K562 (cell line): Measurements from ENCODE around the gene XRN1. TPM values are rescaled to one million over a fixed set of nuclear protein-coding genes. Genes with fewer than 3 reads are reported as not detected.

Source experiments
- ATAC-seq: fragments of 200-7000 bp; cut with Tn5 transposase; 3 replicates; pipeline ENCODE4 v1.9.1; 2020; ENCODE audit warnings: moderate library complexity
- BruUV-seq: library from RNA; stranded (reverse); fragments of 400-500 nt; replicated peaks from 2 replicates; lab custom pipeline; 2021; lab: Mats Ljungman, UMichigan
- CTCF ChIA-PET: fragments of 300-600 bp; formaldehyde crosslinking; extraction: SDS; loops from one replicate; lab custom pipeline; 2021; ENCODE audit warnings: low intra/inter-chr PET ratio; lab: Yijun Ruan, JAX
- POLR2A ChIA-PET: fragments of 300-600, 350-650 bp; sonication (Branson Sonifier 250); formaldehyde crosslinking; extraction: SDS; loops from one replicate; lab custom pipeline; 2021; ENCODE audit warnings: antibody characterized with exemption, inconsistent platforms; lab: Yijun Ruan, JAX
- DNase-seq, 4 experiments: peaks; one replicate each; pipeline versions ENCODE4 v3.0.0 to v3.0.0-alpha.2; 2011 to 2018; ENCODE audit warnings: low spot score in 3 of 4, mixed read lengths in 3 of 4; ENCODE audit errors: extremely low read depth in 1 of 4
- FAIRE-seq: peaks from 2 replicates; lab custom pipeline; 2011; peaks lifted over from hg19 to GRCh38; lab: Jason Lieb, UNC
- H2AFZ ChIP-seq: 2 replicates; pipeline ENCODE4 v1.6.0; 2011; ENCODE audit warnings: low read depth, low read length, control low read depth, inconsistent platforms
- H3K27ac ChIP-seq: fragments of 200-600 bp; 3 replicates; pipeline ENCODE4 v1.8.0; 2011; ENCODE audit warnings: low read depth, mild to moderate bottlenecking, control low read depth, inconsistent platforms, low read length, moderate library complexity, mixed read lengths; ENCODE audit errors: extremely low read depth
- H3K27me3 ChIP-seq, 2 experiments: fragments of 300-600 bp in 1 of 2; 2 replicates in 1 of 2; 3 replicates in 1 of 2; pipeline versions ENCODE4 v1.6.0 to v1.8.0; 2011; ENCODE audit warnings: inconsistent platforms in 2 of 2, low read length in 2 of 2, mild to moderate bottlenecking in 1 of 2, mixed read lengths in 1 of 2, moderate library complexity in 1 of 2; ENCODE audit not compliant: control insufficient read depth in 2 of 2, insufficient read depth in 2 of 2
- H3K36me3 ChIP-seq: fragments of 300-600 bp; 3 replicates; pipeline ENCODE4 v1.8.0; 2011; ENCODE audit warnings: mild to moderate bottlenecking, low read length, inconsistent platforms; ENCODE audit not compliant: control insufficient read depth, insufficient read depth
- H3K4me1 ChIP-seq, 2 experiments: fragments of 200-600 bp in 1 of 2; replicated peaks in 1 of 2; 2 replicates in 1 of 2; 3 replicates in 1 of 2; pipeline versions ENCODE4 v1.5.1 to v1.8.0; 2011; ENCODE audit warnings: inconsistent platforms in 2 of 2, low read length in 2 of 2, mild to moderate bottlenecking in 1 of 2, mixed read lengths in 1 of 2, moderate library complexity in 1 of 2; ENCODE audit not compliant: control insufficient read depth in 2 of 2, insufficient read depth in 2 of 2
- H3K4me2 ChIP-seq: 2 replicates; pipeline ENCODE4 v1.6.1; 2011; ENCODE audit warnings: low read length, control low read depth, inconsistent platforms, mixed read lengths; ENCODE audit not compliant: insufficient read depth
- H3K4me3 ChIP-seq: fragments of 200-600 bp; sonication (generic), shearing (Covaris generic); 2 replicates; pipeline ENCODE4 v1.5.1; 2016; ENCODE audit warnings: control low read depth, inconsistent platforms
- H3K79me2 ChIP-seq: fragments of 200-600 bp; 3 replicates; pipeline ENCODE4 v1.8.0; 2011; ENCODE audit warnings: low read length, inconsistent platforms; ENCODE audit not compliant: control insufficient read depth, insufficient read depth
- H3K9ac ChIP-seq, 2 experiments: 2 replicates each; pipeline versions ENCODE4 v1.6.0 to v1.6.1; 2011; ENCODE audit warnings: low read depth in 2 of 2, low read length in 2 of 2, control low read depth in 1 of 2, inconsistent platforms in 1 of 2, mild to moderate bottlenecking in 1 of 2, mixed read lengths in 1 of 2; ENCODE audit not compliant: insufficient read depth in 1 of 2
- H3K9me1 ChIP-seq: one replicate; pipeline ENCODE4 v1.6.0; 2011; ENCODE audit warnings: inconsistent platforms, mild to moderate bottlenecking, low read length, moderate library complexity; ENCODE audit not compliant: control insufficient read depth, insufficient read depth
- H3K9me3 ChIP-seq: replicated peaks from 2 replicates; pipeline ENCODE4 v1.5.1; 2011; ENCODE audit warnings: low read depth, low read length, inconsistent platforms; ENCODE audit not compliant: control insufficient read depth, insufficient read depth
- H4K20me1 ChIP-seq: replicated peaks from 2 replicates; pipeline ENCODE4 v1.6.1; 2011; ENCODE audit warnings: low read length, inconsistent platforms, mixed read lengths; ENCODE audit not compliant: control insufficient read depth, insufficient read depth
- BRF1 ChIP-seq: IDR thresholded peaks from 3 replicates; pipeline ENCODE4 v1.6.1; 2011; ENCODE audit warnings: borderline replicate concordance, mild to moderate bottlenecking; ENCODE audit not compliant: insufficient read length; ENCODE audit errors: extremely low read depth
- GATAD2A ChIP-seq: fragments of 450-650 bp; IDR thresholded peaks from 2 replicates; pipeline ENCODE4 v1.6.1; 2017
- HOXB6 ChIP-seq: fragments of 250-450 bp; sonication (Bioruptor Pico); IDR thresholded peaks from 2 replicates; pipeline ENCODE4 v1.5.1; 2022; ENCODE audit warnings: mild to moderate bottlenecking, borderline replicate concordance
- LEF1 ChIP-seq: fragments of 450-650 bp; IDR thresholded peaks from 2 replicates; pipeline ENCODE4 v1.6.1; 2016; ENCODE audit warnings: mild to moderate bottlenecking
- NFYB ChIP-seq: IDR thresholded peaks from 2 replicates; pipeline ENCODE4 v1.6.1; 2011; ENCODE audit warnings: mild to moderate bottlenecking, moderate library complexity; ENCODE audit not compliant: insufficient read length; ENCODE audit errors: extremely low read depth
- PCBP1 ChIP-seq: fragments of 200-400 bp; formaldehyde crosslinking; IDR thresholded peaks from 2 replicates; pipeline ENCODE4 v1.6.1; 2018; ENCODE audit warnings: mild to moderate bottlenecking, low read depth, low read length; ENCODE audit not compliant: poor library complexity, severe bottlenecking
- PTRF ChIP-seq: fragments of 450-650 bp; IDR thresholded peaks from 2 replicates; pipeline ENCODE4 v1.6.1; 2016; ENCODE audit warnings: mild to moderate bottlenecking, missing genetic modification characterization, missing compliant biosample characterization
- RREB1 ChIP-seq: fragments of 250-450 bp; sonication (Bioruptor Pico); IDR thresholded peaks from 2 replicates; pipeline ENCODE4 v1.4.0; 2020
- RUNX1 ChIP-seq: sonication (generic); IDR thresholded peaks from 2 replicates; pipeline ENCODE4 v1.6.1; 2016; ENCODE audit warnings: antibody characterized with exemption, low read depth
- TBP ChIP-seq: optimal IDR thresholded peaks from 2 replicates; pipeline ENCODE3; 2011; ENCODE audit warnings: low read depth, low read length, improper control_type of control experiment
- ZNF324 ChIP-seq: fragments of 250-450 bp; sonication (Bioruptor Pico); IDR thresholded peaks from 2 replicates; pipeline ENCODE4 v1.4.0; 2020; ENCODE audit warnings: mild to moderate bottlenecking
- ZNF551 ChIP-seq: fragments of 250-450 bp; sonication (Bioruptor Pico); IDR thresholded peaks from 2 replicates; pipeline ENCODE4 v1.5.0; 2021; ENCODE audit warnings: mild to moderate bottlenecking, moderate library complexity
- ZNF609 ChIP-seq: sonication (generic); formaldehyde crosslinking; IDR thresholded peaks from 2 replicates; pipeline ENCODE4 v1.8.1; 2023; ENCODE audit warnings: missing genetic modification reagents, mild to moderate bottlenecking, borderline replicate concordance
- WGBS: fragments of 100-300 bp; shearing (Covaris generic); methylation state at CpG from one replicate; pipeline ENCODE4 v1.1.6; 2016; ENCODE audit warnings: low coverage, mixed read lengths; ENCODE audit not compliant: insufficient coverage; ENCODE audit errors: missing lambda C conversion rate; 5-methylcytosine and 5-hydroxymethylcytosine counted together
- in situ Hi-C: fragments of 300-500 bp; cut with MboI; formaldehyde crosslinking; loops from 4 replicates; pipeline ENCODE4 v1.15.0; 2018; ENCODE audit warnings: inconsistent platforms, mixed read lengths
- intact Hi-C: fragments of 100-400 bp; cut with micrococcal nuclease; formaldehyde crosslinking; loops from 2 replicates; pipeline ENCODE4 v1.14.2; 2022
- polyA plus RNA-seq, 8 experiments: library from polyadenylated mRNA; depleted of rRNA in 4 of 8; stranded (reverse) in 5 of 8; unstranded in 3 of 8; fragments of >200 nt; fragmentation: Nextera tagmentation in 2 of 8; fragmentation: Illumina TruSeq in 1 of 8; extraction: Ambion mirVana in 2 of 8; extraction: Trizol in 1 of 8; gene quantifications; 2 replicates each; pipeline versions ENCODE4 v1.2.1 to v1.2.3, GENCODE V29; 2011 to 2014; ENCODE audit warnings: inconsistent platforms in 1 of 8, missing spikeins in 1 of 8
- total RNA-seq, 7 experiments: library from RNA; depleted of rRNA in 6 of 7; stranded (reverse); fragments of >200 nt in 6 of 7; fragmentation: Illumina TruSeq in 2 of 7; extraction: Trizol in 2 of 7; gene quantifications; 2 replicates each; pipeline versions ENCODE4 v1.2.1 to v1.2.3, GENCODE V29; 2011 to 2021; ENCODE audit warnings: low replicate concordance in 1 of 7
- TF ChIP-seq, protein P1 (sequence below): fragments of 250-450 bp; sonication (Bioruptor Pico); IDR thresholded peaks from 2 replicates; pipeline ENCODE4 v1.8.0; 2021; ENCODE audit warnings: moderate library complexity, mild to moderate bottlenecking, inconsistent platforms

The XRN1 gene
- total and polyA plus RNA-seq, 9 of the 15 experiments (the other 6 are each of a cell fraction or from before 2014, with no cell fraction given) = 3.1 to 28.4 (median 17.2) TPM

DNA sequence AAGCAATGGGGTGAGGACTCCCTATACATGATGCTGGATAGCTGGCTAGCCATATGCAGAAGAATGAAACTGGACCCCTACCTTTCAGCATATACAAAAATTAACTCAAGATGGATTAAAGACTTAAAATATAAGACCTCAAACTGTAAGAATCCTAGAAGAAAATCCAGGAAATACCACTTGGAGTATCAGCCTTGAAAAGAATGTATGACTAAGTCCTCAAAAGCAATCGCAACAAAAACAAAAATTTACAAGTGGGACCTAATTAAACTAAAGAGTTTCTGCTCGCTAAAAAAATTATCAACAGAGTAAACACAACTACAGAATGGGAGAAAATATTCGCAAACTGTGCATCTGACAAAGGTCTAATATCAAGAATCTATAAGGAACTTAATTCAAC lies 94.3 kb downstream of the XRN1 start:
- WGBS = 91% methylated on average over 3 of the region's 3 CpGs
- FAIRE-seq (no peak), ATAC-seq (no peak), DNase-seq (no peak)
- no peaks in the 10 kb centered on the region for H3K79me2 ChIP-seq
- no peaks in the 10 kb centered on the region for H3K27me3 ChIP-seq
- in situ Hi-C loops = no loop called here
- no peak overlapping the region for H3K4me3 ChIP-seq
- no peaks in the 10 kb centered on the region for H4K20me1 ChIP-seq
- no peak overlapping the region for H3K4me2 ChIP-seq
- H3K36me3 ChIP-seq = peaks cover 50% of the 10 kb centered on the region
- no peak overlapping the region for H3K27ac ChIP-seq
- no peak overlapping the region for H3K9ac ChIP-seq
- intact Hi-C loops = no loop called here
- no peaks in the 10 kb centered on the region for H3K9me3 ChIP-seq
- no peaks in the 10 kb centered on the region for H3K4me1 ChIP-seq
- ChIA-PET POLR2A (no interaction called here), CTCF (no interaction called here)
- no peak overlapping the region for H2AFZ ChIP-seq
- no peaks in the 10 kb centered on the region for H3K9me1 ChIP-seq
- BruUV-seq = no TSS peak
- TF ChIP-seq BRF1 (no peak), NFYB (no peak), GATAD2A (no peak), HOXB6 (CRISPR knock-in tag) (no peak), PTRF (no peak), LEF1 (no peak), TBP (no peak), ZNF551 (CRISPR knock-in tag) (no peak), RUNX1 (no peak), PCBP1 (no peak), ZNF324 (CRISPR knock-in tag) (no peak), ZNF609 (CRISPR knock-in tag) (no peak), RREB1 (CRISPR knock-in tag) (no peak)
- TF ChIP-seq, protein P1, sequence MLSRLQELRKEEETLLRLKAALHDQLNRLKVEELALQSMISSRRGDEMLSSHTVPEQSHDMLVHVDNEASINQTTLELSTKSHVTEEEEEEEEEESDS (CRISPR knock-in tag) = no peak
